Mesenteric fat pad (tissue), 1 donor: Measurements from ENCODE around the gene DVL3. TPM values are rescaled to one million over a fixed set of nuclear protein-coding genes. Genes with fewer than 3 reads are reported as not detected.

Experiments
- DNase-seq: peaks from one replicate; pipeline ENCODE4 v3.0.0-alpha.2; 2020; ENCODE audit warnings: low spot score
- total RNA-seq: library from RNA; stranded (reverse); fragmentation: NEBNext Ultra II Directional; extraction: Animal tissue kit (Norgen Biotek cat#: 25700); gene quantifications from one replicate; pipeline ENCODE4 v1.2.1, GENCODE V29; 2021
- donor health status: DM: yes; HTN: yes; CAD: no.

DVL3 gene
- total RNA-seq, 1 donor from 2014 or later: 68.1 TPM

GRCh38 chr3:184211297-184211696 is 56.1 kb downstream of the DVL3 start:
- DNase-seq: no peak

GRCh38 chr3:184211718-184212117 is 56.5 kb downstream of the DVL3 start:
- no peak for DNase-seq

GRCh38 chr3:184218814-184219213 is 63.6 kb downstream of the DVL3 start:
- no peak for DNase-seq

- no peak for DNase-seq
Measured at GRCh38 chr3:184222521-184222920, 67.3 kb downstream of the DVL3 start.

Other genes with a start within 250 kb of the DVL3 start
- 24.2 TPM for gene ABCC5, start 137.5 kb upstream of the DVL3 start, total RNA-seq
- not detected for gene HTR3D, start 123.6 kb upstream of the DVL3 start, total RNA-seq
- not detected for gene HTR3C, start 102.3 kb upstream of the DVL3 start, total RNA-seq
- not detected for gene HTR3E, start 58.3 kb upstream of the DVL3 start, total RNA-seq
- gene EIF2B5, start 20.0 kb upstream of the DVL3 start, total RNA-seq: 38.9 TPM
- gene AP2M1, start 19.5 kb downstream of the DVL3 start, total RNA-seq: 389 TPM
- gene ABCF3, start 30.8 kb downstream of the DVL3 start, total RNA-seq: 81.1 TPM
- not detected for gene VWA5B2, start 74.2 kb downstream of the DVL3 start, total RNA-seq
- gene ALG3, start 93.6 kb downstream of the DVL3 start, total RNA-seq: 34.1 TPM
- 4.0 TPM for gene EEF1AKMT4, start 94.3 kb downstream of the DVL3 start, total RNA-seq
- gene CAMK2N2, start 106.2 kb downstream of the DVL3 start, total RNA-seq: not detected
- not detected for gene ECE2, start 120.6 kb downstream of the DVL3 start, total RNA-seq
- gene PSMD2, start 143.9 kb downstream of the DVL3 start, total RNA-seq: 211 TPM
- gene EIF4G1, start 159.2 kb downstream of the DVL3 start, total RNA-seq: 361 TPM
- 24.4 TPM for gene FAM131A, start 182.2 kb downstream of the DVL3 start, total RNA-seq
- gene CLCN2, start 206.2 kb downstream of the DVL3 start, total RNA-seq: 3.8 TPM
- gene POLR2H, start 206.3 kb downstream of the DVL3 start, total RNA-seq: 51.7 TPM
- 1.1 TPM for gene THPO, start 222.8 kb downstream of the DVL3 start, total RNA-seq
- 11.3 TPM for gene CHRD, start 224.7 kb downstream of the DVL3 start, total RNA-seq